ENCODE data around the gene SLC24A4.

DNA sequence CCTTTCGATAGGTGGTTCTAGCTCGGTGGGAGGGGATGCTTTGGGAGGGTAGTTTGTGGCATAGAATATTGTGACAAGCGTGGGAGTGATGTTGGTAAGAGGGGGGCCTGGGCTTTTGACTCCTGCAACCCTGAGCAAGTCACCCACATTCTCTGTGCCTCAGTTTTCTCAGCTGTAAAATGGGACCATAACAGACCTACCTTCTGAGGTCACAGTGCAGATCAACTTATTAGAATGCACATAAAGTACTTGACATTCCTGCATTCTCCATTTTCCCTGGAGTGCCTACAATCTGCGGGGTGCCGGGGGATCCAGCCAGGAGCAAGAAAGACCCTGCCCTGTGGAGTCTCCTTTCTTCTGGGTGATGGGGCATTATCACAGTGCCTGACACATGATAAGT lies 63.2 kb downstream of the SLC24A4 start:
- no peak for TF ChIP-seq EZH2 (IDR thresholded peaks at IDR 0.05; ENCODE audit: low read length)
- TF ChIP-seq, protein P1, sequence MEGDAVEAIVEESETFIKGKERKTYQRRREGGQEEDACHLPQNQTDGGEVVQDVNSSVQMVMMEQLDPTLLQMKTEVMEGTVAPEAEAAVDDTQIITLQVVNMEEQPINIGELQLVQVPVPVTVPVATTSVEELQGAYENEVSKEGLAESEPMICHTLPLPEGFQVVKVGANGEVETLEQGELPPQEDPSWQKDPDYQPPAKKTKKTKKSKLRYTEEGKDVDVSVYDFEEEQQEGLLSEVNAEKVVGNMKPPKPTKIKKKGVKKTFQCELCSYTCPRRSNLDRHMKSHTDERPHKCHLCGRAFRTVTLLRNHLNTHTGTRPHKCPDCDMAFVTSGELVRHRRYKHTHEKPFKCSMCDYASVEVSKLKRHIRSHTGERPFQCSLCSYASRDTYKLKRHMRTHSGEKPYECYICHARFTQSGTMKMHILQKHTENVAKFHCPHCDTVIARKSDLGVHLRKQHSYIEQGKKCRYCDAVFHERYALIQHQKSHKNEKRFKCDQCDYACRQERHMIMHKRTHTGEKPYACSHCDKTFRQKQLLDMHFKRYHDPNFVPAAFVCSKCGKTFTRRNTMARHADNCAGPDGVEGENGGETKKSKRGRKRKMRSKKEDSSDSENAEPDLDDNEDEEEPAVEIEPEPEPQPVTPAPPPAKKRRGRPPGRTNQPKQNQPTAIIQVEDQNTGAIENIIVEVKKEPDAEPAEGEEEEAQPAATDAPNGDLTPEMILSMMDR (optimal IDR thresholded peaks at IDR 0.05 in 1 of 3, IDR thresholded peaks at IDR 0.05 in 1 of 3, conservative IDR thresholded peaks at IDR 0.05 in 1 of 3; ENCODE audit: extremely low read depth in 1 of 3, insufficient read depth in 2 of 3, low read length in 3 of 3): no peak
